ENCODE data around the gene ZFPL1. TPM values are rescaled to one million over a fixed set of nuclear protein-coding genes. Genes with fewer than 3 reads are reported as not detected.

The ZFPL1 gene
- total RNA-seq: 27.4 and 28.2 TPM in 2 replicates

GRCh38 chr11:65083834-65084597, at the start of gene ZFPL1, which contains the start of gene CDCA5:
Gene ZFPL1, plus strand, starts transcription at chr11:65084222. Its CDS starts 477 bp downstream, at chr11:65084699.
Gene CDCA5, minus strand, starts transcription at chr11:65084040. Its CDS starts 62 bp downstream, at chr11:65083978.

GRCh38 chr11:65040847-65041622, 43.0 kb upstream of the ZFPL1 start, which contains the start of gene SAC3D1:
Gene SAC3D1, plus strand, starts transcription at chr11:65041210. Its CDS starts 83 bp downstream, at chr11:65041293.

GRCh38 chr11:65058419-65059054, 25.5 kb upstream of the ZFPL1 start, which contains the start of gene NAALADL1:
Gene NAALADL1, minus strand, starts transcription at chr11:65058553. Its CDS starts 32 bp downstream, at chr11:65058521.

GRCh38 chr11:65095974-65096806, 12.2 kb downstream of the ZFPL1 start, which contains the start of gene VPS51:
Gene VPS51, plus strand, starts transcription at chr11:65096214. Its CDS starts 37 bp downstream, at chr11:65096251.

GRCh38 chr11:65111744-65112545, 27.9 kb downstream of the ZFPL1 start, which contains the start of gene TM7SF2:
Gene TM7SF2, plus strand, starts transcription at chr11:65111872. Its CDS starts 144 bp downstream, at chr11:65112016.

GRCh38 chr11:65117206-65118096, 33.4 kb downstream of the ZFPL1 start, which contains the start of gene ZNHIT2:
Gene ZNHIT2, minus strand, starts transcription at chr11:65117701. Its CDS starts 48 bp downstream, at chr11:65117653.

GRCh38 chr11:65121865-65122696, 38.1 kb downstream of the ZFPL1 start, which contains the start of the genes FAU and MRPL49:
Gene FAU, minus strand, starts transcription at chr11:65122134. Its CDS starts 321 bp downstream, at chr11:65121813.
Gene MRPL49, plus strand, starts transcription at chr11:65122321. Its CDS starts 26 bp downstream, at chr11:65122347.

GRCh38 chr11:65134240-65134951, 50.4 kb downstream of the ZFPL1 start, which contains the start of gene SYVN1:
Gene SYVN1, minus strand, starts transcription at chr11:65134519. Its CDS starts 918 bp downstream, at chr11:65133601.

Small RNA genes within 50 kb of the gene (small RNA-seq; reads per million reads assigned to genes)
- gene SNX15: not detected

Other genes starting within 250 kb of the ZFPL1 start
- 0.13 and 0.22 TPM in 2 replicates for gene CDC42BPG, start 239.6 kb upstream of the ZFPL1 start, total RNA-seq
- gene EHD1, start 205.6 kb upstream of the ZFPL1 start, total RNA-seq: 91.8 and 98.6 TPM in 2 replicates
- gene ATG2A, start 167.0 kb upstream of the ZFPL1 start, total RNA-seq: 13.0 and 19.8 TPM in 2 replicates
- gene PPP2R5B, start 159.5 kb upstream of the ZFPL1 start, total RNA-seq: 10.0 and 10.1 TPM in 2 replicates
- not detected in 2 replicates for gene GPHA2, start 148.3 kb upstream of the ZFPL1 start, total RNA-seq
- gene MAJIN, start 112.1 kb upstream of the ZFPL1 start, total RNA-seq: not detected in 2 replicates
- gene BATF2, start 87.3 kb upstream of the ZFPL1 start, total RNA-seq: 0.53 and 2.0 TPM in 2 replicates
- gene ARL2, start 70.1 kb upstream of the ZFPL1 start, total RNA-seq: 58.4 and 65.9 TPM in 2 replicates
- gene SNX15, start 56.8 kb upstream of the ZFPL1 start, total RNA-seq: 7.6 and 11.6 TPM in 2 replicates
- 12.1 and 14.5 TPM in 2 replicates for gene SAC3D1, start 43.0 kb upstream of the ZFPL1 start, total RNA-seq
- gene NAALADL1, start 25.7 kb upstream of the ZFPL1 start, total RNA-seq: 4.4 and 5.2 TPM in 2 replicates
- gene CDCA5, start 182 bp upstream of the ZFPL1 start, total RNA-seq: 18.0 and 28.6 TPM in 2 replicates
- 127 and 225 TPM in 2 replicates for gene VPS51, start 12.0 kb downstream of the ZFPL1 start, total RNA-seq
- gene TM7SF2, start 27.6 kb downstream of the ZFPL1 start, total RNA-seq: 15.0 and 20.9 TPM in 2 replicates
- 10.3 and 10.5 TPM in 2 replicates for gene ZNHIT2, start 33.5 kb downstream of the ZFPL1 start, total RNA-seq
- gene FAU, start 37.9 kb downstream of the ZFPL1 start, total RNA-seq: 269 and 352 TPM in 2 replicates
- 43.0 and 63.3 TPM in 2 replicates for gene MRPL49, start 38.1 kb downstream of the ZFPL1 start, total RNA-seq
- 7.4 and 12.1 TPM in 2 replicates for gene SYVN1, start 50.3 kb downstream of the ZFPL1 start, total RNA-seq
- not detected in 2 replicates for gene SPDYC, start 86.0 kb downstream of the ZFPL1 start, total RNA-seq
- gene CAPN1, start 97.7 kb downstream of the ZFPL1 start, total RNA-seq: 155 and 234 TPM in 2 replicates
- gene POLA2, start 177.7 kb downstream of the ZFPL1 start, total RNA-seq: 15.3 and 23.9 TPM in 2 replicates
- 19.5 and 28.3 TPM in 2 replicates for gene CDC42EP2, start 230.6 kb downstream of the ZFPL1 start, total RNA-seq
- 45.1 and 49.1 TPM in 2 replicates for gene DPF2, start 249.6 kb downstream of the ZFPL1 start, total RNA-seq

All from thoracic aorta endothelial cell (primary cell).